ENCODE results near the gene BHLHE23. TPM values are rescaled to one million over a fixed set of nuclear protein-coding genes. Genes with fewer than 3 reads are reported as not detected.
"Not testable (repeated sequence)": the region's sequence is repeated elsewhere in the genome, so short reads cannot be mapped to it uniquely, and the experiment has no call there.

BHLHE23 gene
- total RNA-seq, 2 donors from 2014 or later = 4.0 TPM; not detected in 1

DNA sequence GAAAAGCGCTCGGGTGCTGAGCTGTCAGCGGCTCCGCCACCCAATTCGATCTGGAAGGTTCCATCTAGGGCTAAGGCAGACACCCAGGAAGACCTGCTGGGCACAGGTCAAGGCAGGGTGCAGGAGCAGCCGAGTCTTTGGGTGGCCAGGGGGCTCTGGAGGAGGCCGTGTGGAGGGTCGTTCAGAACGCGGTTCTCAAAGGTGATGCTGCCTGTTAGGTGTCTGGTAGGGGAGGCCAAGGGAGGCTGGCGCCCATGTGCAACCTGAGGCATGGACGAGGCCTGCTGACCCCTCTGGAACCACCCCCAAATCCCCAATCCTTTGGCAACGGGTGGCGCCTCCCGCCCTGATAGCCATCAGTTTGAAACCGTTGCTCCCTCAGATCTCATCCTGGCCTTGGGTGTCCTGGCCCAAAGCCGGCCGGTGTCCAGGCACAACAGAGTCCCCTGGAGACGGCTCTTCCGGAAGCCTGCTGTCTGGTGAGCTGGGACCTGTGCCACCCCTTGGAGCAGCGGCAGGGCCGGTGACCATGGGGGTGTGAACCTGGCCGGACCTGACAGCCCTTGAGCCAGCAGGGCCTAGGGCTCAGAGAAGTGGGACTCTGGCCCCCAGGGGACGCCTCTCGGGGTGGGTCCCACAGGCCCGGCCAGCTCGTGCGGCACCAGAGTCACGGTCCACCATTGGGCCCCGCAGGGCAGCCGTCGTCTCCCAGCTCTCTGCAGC is 43.7 kb downstream of the BHLHE23 start:
- Histone ChIP-seq H3K27ac (no peak overlapping the region), H3K4me3 (no peak overlapping the region), H3K9me3 (no peaks in the 10 kb centered on the region), H3K27me3 (replicated peaks; ENCODE audit: insufficient read depth) (no peaks in the 10 kb centered on the region), H3K4me1 (replicated peaks) (no peaks in the 10 kb centered on the region), H3K36me3 (no peaks in the 10 kb centered on the region)
- TF ChIP-seq POLR2A (IDR thresholded peaks at IDR 0.05) (no peak), POLR2AphosphoS5 (IDR thresholded peaks at IDR 0.05) (no peak)
- TF ChIP-seq, protein P1, sequence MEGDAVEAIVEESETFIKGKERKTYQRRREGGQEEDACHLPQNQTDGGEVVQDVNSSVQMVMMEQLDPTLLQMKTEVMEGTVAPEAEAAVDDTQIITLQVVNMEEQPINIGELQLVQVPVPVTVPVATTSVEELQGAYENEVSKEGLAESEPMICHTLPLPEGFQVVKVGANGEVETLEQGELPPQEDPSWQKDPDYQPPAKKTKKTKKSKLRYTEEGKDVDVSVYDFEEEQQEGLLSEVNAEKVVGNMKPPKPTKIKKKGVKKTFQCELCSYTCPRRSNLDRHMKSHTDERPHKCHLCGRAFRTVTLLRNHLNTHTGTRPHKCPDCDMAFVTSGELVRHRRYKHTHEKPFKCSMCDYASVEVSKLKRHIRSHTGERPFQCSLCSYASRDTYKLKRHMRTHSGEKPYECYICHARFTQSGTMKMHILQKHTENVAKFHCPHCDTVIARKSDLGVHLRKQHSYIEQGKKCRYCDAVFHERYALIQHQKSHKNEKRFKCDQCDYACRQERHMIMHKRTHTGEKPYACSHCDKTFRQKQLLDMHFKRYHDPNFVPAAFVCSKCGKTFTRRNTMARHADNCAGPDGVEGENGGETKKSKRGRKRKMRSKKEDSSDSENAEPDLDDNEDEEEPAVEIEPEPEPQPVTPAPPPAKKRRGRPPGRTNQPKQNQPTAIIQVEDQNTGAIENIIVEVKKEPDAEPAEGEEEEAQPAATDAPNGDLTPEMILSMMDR (IDR thresholded peaks at IDR 0.05) = no peak
- WGBS = 91% methylated on average over 29 of the region's 32 CpGs
- intact Hi-C loops (cut with DNase I) = no loop called here
- no peak for DNase-seq (ENCODE audit: low spot score)

DNA sequence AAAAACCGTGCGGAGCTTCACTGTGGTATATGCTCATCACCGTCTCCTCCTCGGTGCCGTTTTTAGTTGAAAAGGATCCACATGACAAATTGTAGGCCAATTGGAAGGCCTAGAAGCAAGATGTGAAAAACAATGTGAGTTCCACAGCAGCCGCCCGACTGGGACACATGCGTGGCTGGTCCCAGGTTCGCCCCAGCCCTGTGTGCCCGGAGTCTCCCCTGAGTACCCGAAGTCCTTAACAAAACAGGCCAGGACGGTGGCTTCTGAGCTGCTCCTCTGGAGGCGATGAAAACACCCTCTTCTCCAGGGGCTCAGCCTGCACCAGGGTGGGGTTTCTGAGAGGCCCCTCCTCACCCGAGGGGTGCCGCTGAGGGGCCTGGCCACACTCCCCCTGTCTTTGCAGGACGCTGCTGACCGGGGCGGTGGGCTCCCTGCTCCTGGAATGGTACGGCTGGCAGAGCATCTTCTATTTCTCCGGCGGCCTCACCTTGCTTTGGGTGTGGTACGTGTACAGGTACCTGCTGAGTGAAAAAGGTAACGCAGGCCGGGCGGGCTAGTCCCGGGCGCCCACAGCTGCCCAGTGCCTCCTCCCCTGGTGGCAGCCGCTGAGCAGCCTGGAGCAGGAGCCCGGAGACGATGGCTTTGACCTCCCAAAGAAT is 44.4 kb downstream of the BHLHE23 start:
- WGBS = 92% methylated on average over 24 of the region's 30 CpGs
- no peaks in the 10 kb centered on the region for H3K4me1 ChIP-seq (replicated peaks)
- intact Hi-C loops (cut with DNase I) = no loop called here
- H3K27me3 ChIP-seq (replicated peaks; ENCODE audit: insufficient read depth) = no peaks in the 10 kb centered on the region
- DNase-seq (ENCODE audit: low spot score) = no peak
- H3K36me3 ChIP-seq = no peaks in the 10 kb centered on the region
- no peak overlapping the region for H3K4me3 ChIP-seq
- TF ChIP-seq POLR2AphosphoS5 (IDR thresholded peaks at IDR 0.05) (no peak), POLR2A (IDR thresholded peaks at IDR 0.05) (no peak)
- TF ChIP-seq, protein P1 (IDR thresholded peaks at IDR 0.05) = no peak
- no peaks in the 10 kb centered on the region for H3K9me3 ChIP-seq
- no peak overlapping the region for H3K27ac ChIP-seq

DNA sequence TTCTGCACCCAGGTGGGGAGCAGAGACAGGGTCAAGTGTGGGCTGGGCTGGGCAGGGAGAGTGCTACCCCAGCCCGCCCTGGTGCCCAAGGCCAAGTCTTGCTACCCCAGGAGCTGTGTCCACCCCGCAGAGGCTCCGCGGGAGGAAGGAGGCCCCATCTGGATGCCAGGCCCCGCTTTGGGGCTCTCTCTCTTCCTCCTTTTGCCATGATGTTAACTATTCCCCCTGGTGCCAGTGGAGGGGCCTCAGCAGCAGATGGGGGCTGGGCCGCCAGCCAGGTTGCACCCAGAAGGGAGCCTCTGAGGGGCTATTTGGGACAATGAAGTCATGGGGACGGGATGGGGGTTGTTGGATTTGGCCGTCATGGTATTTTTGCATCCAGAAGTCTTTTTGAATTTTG is 45.0 kb downstream of the BHLHE23 start:
- Histone ChIP-seq H3K9me3 (no peaks in the 10 kb centered on the region), H3K27ac (no peak overlapping the region), H3K27me3 (replicated peaks; ENCODE audit: insufficient read depth) (no peaks in the 10 kb centered on the region), H3K4me3 (no peak overlapping the region), H3K36me3 (no peaks in the 10 kb centered on the region), H3K4me1 (replicated peaks) (no peaks in the 10 kb centered on the region)
- WGBS = 83% methylated on average over 7 of the region's 8 CpGs
- TF ChIP-seq POLR2A (IDR thresholded peaks at IDR 0.05) = no peak
- TF ChIP-seq, protein P1 (IDR thresholded peaks at IDR 0.05) = no peak
- no peak for TF ChIP-seq POLR2AphosphoS5 (IDR thresholded peaks at IDR 0.05)
- intact Hi-C loops (cut with DNase I) = no loop called here
- no peak for DNase-seq (ENCODE audit: low spot score)

DNA sequence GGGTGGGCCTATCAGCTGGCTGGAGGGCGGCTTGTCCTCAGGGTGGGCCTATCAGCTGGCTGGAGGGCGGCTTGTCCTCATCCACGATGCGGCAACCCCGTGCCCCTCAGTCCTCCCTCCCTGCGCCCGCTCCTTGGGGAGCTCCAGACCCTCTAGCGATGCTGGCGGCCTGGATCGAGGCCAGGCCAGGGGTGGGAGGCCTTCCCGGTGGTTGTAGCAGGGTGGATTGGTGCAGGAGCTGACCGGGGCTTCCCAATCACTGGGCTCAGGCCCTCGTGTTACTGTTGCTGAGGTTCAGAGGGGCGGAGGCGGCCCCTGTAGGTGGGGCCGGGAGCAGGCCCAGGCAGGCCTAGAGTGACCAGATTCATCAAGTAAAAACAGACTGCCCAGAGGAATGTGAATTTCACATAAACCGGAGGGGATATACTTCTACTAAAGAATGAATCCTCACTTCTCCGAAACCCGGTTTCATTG is 45.4 kb downstream of the BHLHE23 start:
- Histone ChIP-seq H3K27me3 (replicated peaks; ENCODE audit: insufficient read depth) (no peaks in the 10 kb centered on the region), H3K9me3 (no peaks in the 10 kb centered on the region), H3K4me1 (replicated peaks) (no peaks in the 10 kb centered on the region), H3K36me3 (no peaks in the 10 kb centered on the region), H3K4me3 (no peak overlapping the region), H3K27ac (no peak overlapping the region)
- intact Hi-C loops (cut with DNase I) = no loop called here
- TF ChIP-seq POLR2A (IDR thresholded peaks at IDR 0.05) (no peak), POLR2AphosphoS5 (IDR thresholded peaks at IDR 0.05) (no peak)
- TF ChIP-seq, protein P1 (IDR thresholded peaks at IDR 0.05) = no peak
- WGBS = 59% methylated on average over 16 of the region's 19 CpGs
- no peak for DNase-seq (ENCODE audit: low spot score)

DNA sequence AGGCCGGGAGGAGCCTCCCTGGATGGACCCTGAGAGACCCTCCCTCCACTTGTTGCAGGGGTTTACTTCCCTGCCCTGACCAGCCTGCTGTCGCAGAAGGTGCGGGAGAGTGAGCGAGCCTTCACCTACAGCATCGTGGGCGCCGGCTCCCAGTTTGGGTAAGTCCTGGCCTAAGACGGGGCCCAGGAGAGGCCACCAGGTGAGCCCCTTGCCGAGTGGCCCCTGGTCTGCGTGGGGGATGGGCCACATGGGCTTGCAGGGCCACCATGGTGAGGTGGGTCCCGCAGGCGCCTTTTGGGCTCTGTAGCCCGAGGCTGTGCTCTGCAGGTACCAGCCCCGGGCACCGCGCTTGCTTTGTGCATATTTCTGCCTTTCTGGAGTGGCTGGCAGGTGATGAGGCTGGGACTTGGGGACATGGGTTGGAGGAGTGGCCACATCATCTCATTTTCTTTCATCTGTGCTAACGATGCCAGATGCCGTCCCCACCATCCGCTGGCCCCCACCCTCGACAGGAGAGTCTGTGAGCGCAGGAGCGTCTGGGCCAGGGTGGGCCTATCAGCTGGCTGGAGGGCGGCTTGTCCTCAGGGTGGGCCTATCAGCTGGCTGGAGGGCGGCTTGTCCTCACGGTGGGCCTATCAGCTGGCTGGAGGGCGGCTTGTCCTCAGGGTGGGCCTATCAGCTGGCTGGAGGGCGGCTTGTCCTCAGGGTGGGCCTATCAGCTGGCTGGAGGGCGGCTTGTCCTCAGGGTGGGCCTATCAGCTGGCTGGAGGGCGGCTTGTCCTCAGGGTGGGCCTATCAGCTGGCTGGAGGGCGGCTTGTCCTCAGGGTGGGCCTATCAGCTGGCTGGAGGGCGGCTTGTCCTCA is 46.1 kb downstream of the BHLHE23 start:
- H3K36me3 ChIP-seq; H3K27me3 ChIP-seq (replicated peaks; ENCODE audit: insufficient read depth); DNase-seq (ENCODE audit: low spot score); H3K9me3 ChIP-seq; intact Hi-C loops (cut with DNase I); H3K4me3 ChIP-seq; H3K27ac ChIP-seq; H3K4me1 ChIP-seq (replicated peaks): not testable (repeated sequence)
- 87% methylated on average over 20 of the region's 31 CpGs for WGBS

Measured in prostate gland (tissue), 2 donors.